Stimulated activated CD4-positive, alpha-beta T cell treated with anti-CD3 and anti-CD28 coated beads, Interleukin-12 subunit alpha, Interleukin-12 subunit beta, amount 100 ng/mL, for 4 hours (primary cell): ENCODE data around the gene NPHS1.
"Not testable (repeated sequence)": the region's sequence is repeated elsewhere in the genome, so short reads cannot be mapped to it uniquely, and the experiment has no call there.

Experiments used
- DNase-seq: peaks from one replicate; pipeline ENCODE4 v3.0.0-alpha.2; 2020

NPHS1 gene

GRCh38 chr19:35852029-35852780, at the start of gene NPHS1:
TSS of gene NPHS1 (minus strand) at chr19:35852504. CDS start at chr19:35851837, 667 bp downstream.
- no peak for DNase-seq

- no peak for DNase-seq
These were observed 48.8 kb upstream of the NPHS1 start for GRCh38 chr19:35901055-35901644.

GRCh38 chr19:35899547-35900214, 47.4 kb upstream of the NPHS1 start:
- peak; percentile 85 for DNase-seq

GRCh38 chr19:35898499-35898809, 46.1 kb upstream of the NPHS1 start:
- DNase-seq, result no peak

- no peak for DNase-seq
These were observed 45.6 kb upstream of the NPHS1 start for GRCh38 chr19:35897706-35898451.

- DNase-seq, result no peak
These were observed 44.3 kb upstream of the NPHS1 start for GRCh38 chr19:35896643-35897040.

- DNase-seq, result no peak
These were observed 43.8 kb upstream of the NPHS1 start for GRCh38 chr19:35895911-35896642.

- DNase-seq, result no peak
These were observed 42.0 kb upstream of the NPHS1 start for GRCh38 chr19:35894342-35894741.

GRCh38 chr19:35891819-35892218, 39.5 kb upstream of the NPHS1 start:
- not testable (repeated sequence) for DNase-seq

GRCh38 chr19:35890113-35890650, 37.9 kb upstream of the NPHS1 start:
- DNase-seq, result no peak

GRCh38 chr19:35889370-35890112, 37.2 kb upstream of the NPHS1 start:
- no peak for DNase-seq

GRCh38 chr19:35888398-35888797, 36.1 kb upstream of the NPHS1 start:
- DNase-seq, result no peak

- DNase-seq, result no peak
These were observed 34.9 kb upstream of the NPHS1 start for GRCh38 chr19:35887197-35887596.

- no peak for DNase-seq
These were observed 33.6 kb upstream of the NPHS1 start for GRCh38 chr19:35885904-35886303.

GRCh38 chr19:35885225-35885738, 33.0 kb upstream of the NPHS1 start:
- DNase-seq, result no peak

GRCh38 chr19:35883882-35884281, 31.6 kb upstream of the NPHS1 start:
- no peak for DNase-seq

GRCh38 chr19:35882114-35882832, 30.0 kb upstream of the NPHS1 start:
- no peak for DNase-seq

- DNase-seq, result peak; percentile 75
These were observed 27.5 kb upstream of the NPHS1 start for GRCh38 chr19:35879770-35880317.

- DNase-seq, result no peak
These were observed 26.8 kb upstream of the NPHS1 start for GRCh38 chr19:35879068-35879467.

- DNase-seq, result no peak
These were observed 22.2 kb upstream of the NPHS1 start for GRCh38 chr19:35874392-35874930.
